Upper lobe of left lung (tissue), 4 donors: ENCODE measurements around the gene MRPS34.

ENCODE experiments used
- CTCF ChIP-seq, 6 experiments: fragments of 450-650 bp in 4 of 6; fragments of 200-600 bp in 2 of 6; sonication (generic) in 2 of 6; IDR thresholded peaks; one replicate each; pipeline ENCODE4 v1.5.1; 2016 to 2019; ENCODE audit warnings: antibody characterized with exemption in 6 of 6
- EP300 ChIP-seq, 4 donors: sonication (generic); formaldehyde crosslinking; IDR thresholded peaks; one replicate each; pipeline ENCODE4 v1.5.1; 2017; ENCODE audit warnings: antibody characterized with exemption in 4 of 4, control low read depth in 2 of 4
- POLR2A ChIP-seq, 4 donors: fragments of 450-650 bp; IDR thresholded peaks; one replicate each; pipeline ENCODE4 v1.5.1; 2016 to 2017; ENCODE audit warnings: antibody characterized with exemption in 4 of 4, mild to moderate bottlenecking in 2 of 4
- POLR2AphosphoS5 ChIP-seq, 2 donors: sonication (generic); formaldehyde crosslinking; IDR thresholded peaks; one replicate each; pipeline ENCODE4 v1.5.1; 2017; ENCODE audit warnings: antibody characterized with exemption in 2 of 2

GRCh38 chr16:1740781-1741490 lies 32.0 kb downstream of the MRPS34 start:
- no peak for TF ChIP-seq CTCF (IDR thresholded peaks at IDR 0.05)
- TF ChIP-seq POLR2A (IDR thresholded peaks at IDR 0.05) = no peak
- TF ChIP-seq POLR2AphosphoS5 (IDR thresholded peaks at IDR 0.05) = no peak
- no peak for TF ChIP-seq EP300 (IDR thresholded peaks at IDR 0.05)
